ENCODE results near the gene KRTAP10-10.
"Not testable (repeated sequence)": the region's sequence is repeated elsewhere in the genome, so short reads cannot be mapped to it uniquely, and the experiment has no call there.

The KRTAP10-10 gene

GRCh38 chr21:44603109-44603875 is 33.9 kb upstream of the KRTAP10-10 start:
- no peak for DNase-seq

GRCh38 chr21:44603911-44604310 is 33.2 kb upstream of the KRTAP10-10 start:
- DNase-seq = no peak

GRCh38 chr21:44606495-44606894 is 30.7 kb upstream of the KRTAP10-10 start:
- DNase-seq = no peak

GRCh38 chr21:44609193-44609592 is 28.0 kb upstream of the KRTAP10-10 start:
- no peak for DNase-seq

GRCh38 chr21:44610157-44610843 is 26.9 kb upstream of the KRTAP10-10 start:
- not testable (repeated sequence) for DNase-seq

- DNase-seq = no peak
Observed at GRCh38 chr21:44611551-44611950, 25.6 kb upstream of the KRTAP10-10 start.

- DNase-seq = no peak
Observed at GRCh38 chr21:44612029-44612486, 25.1 kb upstream of the KRTAP10-10 start, which contains the start of gene KRTAP10-8. Gene KRTAP10-8, plus strand, starts transcription at chr21:44612079. Its CDS starts 22 bp downstream, at chr21:44612101.

DNA sequence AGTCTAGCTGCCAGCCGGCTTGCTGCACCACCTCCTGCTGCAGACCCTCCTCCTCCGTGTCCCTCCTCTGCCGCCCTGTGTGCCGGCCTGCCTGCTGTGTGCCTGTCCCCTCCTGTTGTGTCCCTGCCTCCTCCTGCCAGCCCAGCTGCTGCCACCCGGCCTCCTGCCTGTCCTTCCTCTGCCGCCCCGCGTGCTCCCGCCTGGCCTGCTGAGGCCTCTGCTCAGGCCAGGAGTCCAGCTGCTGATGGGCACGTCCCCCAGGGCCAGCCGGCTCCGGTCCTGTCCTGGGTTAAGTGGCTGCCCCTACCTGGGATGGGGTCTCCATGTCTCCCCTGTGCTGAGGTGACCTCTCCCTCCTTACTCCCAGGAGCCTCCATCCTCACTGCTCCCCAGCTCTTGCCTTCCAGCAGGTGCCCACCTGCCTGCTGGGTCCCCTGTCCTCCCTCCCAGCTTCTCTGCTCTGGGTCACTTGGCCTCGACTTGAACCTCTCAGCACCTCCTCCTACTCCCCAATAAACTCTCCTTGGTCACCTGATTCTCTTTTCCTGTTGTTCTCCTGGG is 24.4 kb upstream of the KRTAP10-10 start:
- no peak for DNase-seq

DNA sequence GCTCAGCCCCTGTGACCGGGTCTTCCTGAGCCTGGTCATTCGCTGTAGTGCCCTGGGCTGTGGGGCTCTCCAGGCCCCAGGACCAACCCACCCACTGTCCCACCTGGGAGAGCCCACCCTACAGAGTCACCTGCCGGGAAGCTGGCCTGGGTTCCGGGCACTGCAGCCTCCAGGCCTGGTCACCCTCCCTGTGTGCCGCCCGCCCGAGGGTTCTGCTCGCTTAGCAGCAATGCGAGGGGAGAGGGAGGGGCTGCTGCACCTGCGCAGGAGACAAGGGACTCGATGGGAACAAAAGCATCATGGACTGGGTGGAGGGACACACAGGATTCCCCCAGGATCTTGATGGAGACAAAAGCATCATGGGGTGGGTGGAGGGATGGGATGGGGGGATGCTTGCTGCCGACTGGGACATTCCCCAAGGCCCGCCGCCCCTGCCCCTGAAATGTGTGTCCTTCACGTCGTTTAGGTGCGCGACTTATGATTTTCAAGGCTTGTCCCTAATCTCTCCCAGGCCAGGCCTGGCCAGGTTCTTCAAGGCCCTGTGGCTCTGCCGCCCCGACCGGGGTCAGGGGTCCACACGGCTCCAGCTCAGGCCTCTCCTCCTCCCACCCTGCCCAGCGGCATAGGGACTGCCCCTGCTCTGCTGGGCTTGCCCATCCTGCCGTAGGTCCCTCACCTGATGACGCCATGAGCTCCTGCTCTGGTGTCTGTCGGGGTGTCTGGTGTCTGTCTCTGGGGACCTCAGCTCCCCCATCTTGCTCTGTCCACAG is 23.6 kb upstream of the KRTAP10-10 start:
- DNase-seq = no peak

GRCh38 chr21:44614161-44614631 is 23.0 kb upstream of the KRTAP10-10 start:
- no peak for DNase-seq

DNA sequence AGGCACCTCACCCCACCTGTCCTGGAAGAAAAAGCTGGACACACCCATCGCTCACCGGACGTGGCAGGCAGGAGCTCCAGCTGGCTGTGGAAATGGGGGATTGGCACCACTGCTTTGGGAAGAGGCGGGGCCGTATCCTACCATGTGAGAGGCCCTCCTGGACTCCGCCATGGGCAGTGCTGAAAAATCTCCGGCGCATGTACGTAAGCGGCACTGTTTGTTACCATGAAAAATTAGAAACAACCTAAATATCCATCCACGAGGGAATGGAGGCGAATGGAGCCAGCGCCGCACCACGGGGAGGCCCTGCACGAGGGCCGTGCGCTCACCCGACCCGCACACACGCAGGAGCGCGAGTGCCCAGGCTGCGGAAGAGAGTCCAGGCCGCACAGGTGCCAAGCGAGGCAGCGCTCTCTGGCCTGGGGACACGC is 22.2 kb upstream of the KRTAP10-10 start:
- DNase-seq = no peak

DNA sequence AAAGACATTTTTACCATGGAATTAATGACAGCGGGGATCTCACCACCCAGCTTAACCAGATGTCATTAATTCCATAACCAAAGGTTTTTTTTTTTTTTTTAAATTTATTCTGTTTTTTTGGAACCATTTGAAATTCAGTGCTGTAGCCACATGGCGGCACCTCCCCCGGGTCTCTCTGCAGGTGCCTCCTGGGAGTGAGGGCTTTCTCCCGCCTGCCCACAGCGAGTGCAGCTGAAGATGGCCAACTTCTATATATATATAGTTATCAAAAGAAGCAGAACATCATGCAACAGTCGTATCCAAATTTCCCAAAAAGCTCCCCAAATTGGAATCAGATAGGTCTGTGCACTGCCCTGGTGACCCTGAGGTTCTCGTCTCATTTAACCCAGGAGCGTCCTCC is 21.7 kb upstream of the KRTAP10-10 start:
- no peak for DNase-seq

DNA sequence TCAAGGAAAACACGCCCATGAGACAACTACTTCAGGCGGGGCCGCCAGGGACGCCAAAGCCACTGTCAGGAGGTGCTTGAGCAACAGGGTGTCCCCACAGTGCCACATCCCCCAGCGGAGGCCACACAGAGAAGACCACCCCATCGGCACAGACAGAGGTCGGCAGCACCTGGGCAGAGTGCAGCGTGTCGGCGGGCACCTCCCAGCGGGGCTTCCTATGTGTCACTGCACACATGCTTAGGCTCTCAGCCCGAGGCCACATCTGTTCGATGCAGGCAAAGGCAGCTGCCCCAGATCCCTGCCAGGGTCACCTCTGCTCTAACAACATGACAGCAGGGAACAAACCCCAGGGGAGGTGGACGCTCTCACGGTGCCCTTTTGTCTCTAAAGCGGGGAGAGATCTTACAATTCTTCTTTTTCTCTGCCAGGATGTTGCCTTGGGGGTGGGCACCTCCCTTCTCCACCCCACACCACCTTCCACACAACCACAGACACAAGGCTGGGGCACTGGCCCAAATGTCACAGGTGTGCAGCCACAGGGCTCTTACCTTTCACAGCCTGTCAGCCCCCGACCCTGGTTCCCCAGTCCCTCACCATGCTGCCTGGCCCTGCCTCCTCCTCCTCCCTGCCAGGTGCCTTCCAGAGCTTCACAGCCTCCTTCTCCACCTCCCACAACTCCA is 21.1 kb upstream of the KRTAP10-10 start:
- no peak for DNase-seq

DNA sequence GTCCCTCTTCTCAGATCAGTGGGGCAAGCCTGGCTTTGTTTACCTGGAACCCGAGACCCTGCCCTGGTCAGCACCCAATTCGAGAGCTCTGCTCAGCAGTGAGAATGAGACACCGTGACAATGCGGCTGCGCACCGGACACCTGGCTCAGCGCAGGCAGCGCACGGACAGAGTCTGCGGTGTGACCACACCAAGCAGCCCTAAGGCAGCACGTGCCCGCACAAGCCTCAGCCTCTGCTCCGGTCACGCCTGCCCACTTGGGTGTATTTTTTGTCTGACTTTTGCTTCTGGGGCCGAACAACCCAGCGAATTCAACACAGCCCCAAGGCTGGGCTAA is 20.6 kb upstream of the KRTAP10-10 start:
- no peak for DNase-seq

DNA sequence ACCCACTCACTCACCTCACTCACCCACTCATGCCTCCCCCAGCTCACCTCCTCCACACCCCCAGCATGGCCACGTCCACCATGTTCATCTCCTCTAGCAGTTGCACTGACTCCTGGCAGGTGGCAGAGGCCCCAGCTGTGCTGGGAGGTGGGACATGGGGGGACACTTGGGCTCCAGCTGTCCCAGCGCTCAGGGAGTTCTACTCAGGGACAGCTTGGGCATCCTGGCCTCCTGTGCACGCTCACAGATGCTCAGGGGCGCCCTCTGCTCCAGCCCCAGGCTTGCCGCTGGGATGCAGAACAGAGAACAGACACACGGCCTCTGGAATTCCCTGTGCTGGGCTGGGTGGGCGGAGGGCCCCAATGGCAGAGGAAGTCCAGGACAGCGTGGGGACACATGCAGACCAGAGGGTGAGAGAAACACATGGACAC is 20.1 kb upstream of the KRTAP10-10 start:
- DNase-seq = no peak

GRCh38 chr21:44618504-44618903 is 18.7 kb upstream of the KRTAP10-10 start:
- no peak for DNase-seq

- DNase-seq = no peak
Observed at GRCh38 chr21:44618909-44619308, 18.2 kb upstream of the KRTAP10-10 start.

GRCh38 chr21:44619886-44620285 is 17.3 kb upstream of the KRTAP10-10 start:
- DNase-seq = no peak

DNA sequence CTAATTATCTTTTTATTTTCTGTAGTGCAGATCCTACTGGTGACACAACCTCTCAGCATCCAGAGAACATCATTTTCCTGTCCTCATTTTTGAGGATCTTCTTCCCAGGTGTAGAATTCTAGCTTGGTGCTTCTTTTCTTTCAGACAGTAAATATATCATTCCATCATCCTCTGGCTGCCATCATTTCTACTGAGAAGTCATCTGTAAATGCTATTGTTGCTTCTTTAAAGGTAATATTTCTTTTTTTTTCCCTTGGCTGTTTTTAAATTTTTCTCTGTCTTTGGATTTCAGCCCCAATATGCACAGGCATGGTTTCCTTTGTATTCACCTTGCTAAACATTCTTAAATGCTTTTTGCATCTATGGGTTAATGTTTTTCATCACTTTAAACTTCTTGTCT is 13.6 kb upstream of the KRTAP10-10 start:
- no peak for DNase-seq

- no peak for DNase-seq
Observed at GRCh38 chr21:44625756-44626155, 11.4 kb upstream of the KRTAP10-10 start.

DNA sequence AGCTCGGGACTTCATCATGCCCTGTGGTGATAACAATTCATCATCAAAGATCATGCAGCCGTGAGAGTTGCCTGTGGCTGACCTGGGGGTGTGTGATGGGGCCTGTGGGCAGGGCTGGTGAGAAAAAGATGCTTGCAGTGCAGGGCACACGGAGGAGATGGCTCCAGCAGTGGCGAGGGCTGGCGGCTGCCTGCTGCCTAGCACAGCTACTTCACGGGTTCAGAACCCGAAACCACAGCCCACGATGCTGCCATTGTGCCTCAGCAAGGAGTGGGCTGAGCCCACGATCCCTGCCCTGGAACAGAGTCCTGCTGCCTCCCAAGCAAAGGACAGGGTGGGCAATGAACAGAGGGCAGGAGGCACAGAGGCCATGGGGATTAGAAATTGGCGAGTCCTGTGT is 10.9 kb upstream of the KRTAP10-10 start:
- no peak for DNase-seq

DNA sequence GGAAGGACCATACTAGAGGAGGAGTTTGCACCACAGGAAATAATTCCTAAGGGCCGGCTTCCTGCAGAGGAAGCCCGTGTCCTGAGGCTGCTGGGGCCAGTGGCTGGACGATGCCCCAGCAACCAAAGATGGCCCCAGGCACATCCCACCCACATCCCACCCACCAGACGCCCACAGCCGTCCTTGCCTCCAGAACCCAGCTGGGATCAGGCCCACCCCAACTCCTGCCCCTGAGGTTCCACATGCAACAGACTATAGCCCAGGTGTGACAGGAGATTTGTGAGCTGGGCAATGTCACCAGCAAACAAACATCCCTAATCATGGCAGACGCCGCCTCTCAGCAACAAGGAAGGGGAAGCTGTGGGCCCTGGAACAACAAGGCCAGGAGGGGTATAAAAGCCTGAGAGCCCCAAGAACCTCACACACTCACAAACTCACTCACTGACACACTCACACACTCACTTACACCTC is 10.4 kb upstream of the KRTAP10-10 start, which contains the start of gene KRTAP10-9:
TSS of gene KRTAP10-9 (plus strand) at position 421 of the 471 bp plus-strand sequence. CDS start 79 bp downstream, outside the sequence.
- DNase-seq = no peak
